UCSD-AML1 (cell line): ENCODE data around the gene CTNNA1.
A peak's percentile ranks its signal among the peaks of the same experiment; 100 is the strongest.

ENCODE experiments used
- DNase-seq: peaks from one replicate; lab custom pipeline; 2025; ENCODE audit not compliant: unreplicated experiment; lab: John Stamatoyannopoulos, UW

CTNNA1 gene

GRCh38 chr5:138962614-138963370, 209.6 kb downstream of the CTNNA1 start:
- no peak for DNase-seq

GRCh38 chr5:138963763-138964371, 210.6 kb downstream of the CTNNA1 start:
- DNase-seq = no peak

GRCh38 chr5:138964647-138965201, 211.5 kb downstream of the CTNNA1 start:
- no peak for DNase-seq

GRCh38 chr5:138965626-138966025, 212.4 kb downstream of the CTNNA1 start:
- no peak for DNase-seq

GRCh38 chr5:138966236-138966985, 213.2 kb downstream of the CTNNA1 start:
- no peak for DNase-seq

- DNase-seq = no peak
Observed at GRCh38 chr5:138967791-138968448, 214.7 kb downstream of the CTNNA1 start.

GRCh38 chr5:138968601-138969000, 215.4 kb downstream of the CTNNA1 start:
- DNase-seq = no peak

GRCh38 chr5:138969323-138970002, 216.2 kb downstream of the CTNNA1 start:
- no peak for DNase-seq

- DNase-seq = no peak
Observed at GRCh38 chr5:138972230-138972629, 219.0 kb downstream of the CTNNA1 start.

- no peak for DNase-seq
Observed at GRCh38 chr5:138972836-138973235, 219.6 kb downstream of the CTNNA1 start.

GRCh38 chr5:138974227-138975063, 221.2 kb downstream of the CTNNA1 start:
- no peak for DNase-seq

GRCh38 chr5:138975098-138975847, 222.0 kb downstream of the CTNNA1 start:
- DNase-seq = no peak

GRCh38 chr5:138978080-138978479, 224.9 kb downstream of the CTNNA1 start:
- no peak for DNase-seq

GRCh38 chr5:138978581-138978980, 225.4 kb downstream of the CTNNA1 start:
- DNase-seq = no peak

GRCh38 chr5:138979684-138980280, 226.6 kb downstream of the CTNNA1 start:
- peak; percentile 44 for DNase-seq

GRCh38 chr5:138980441-138980840, 227.2 kb downstream of the CTNNA1 start:
- DNase-seq = no peak

GRCh38 chr5:138981131-138981530, 227.9 kb downstream of the CTNNA1 start:
- no peak for DNase-seq

GRCh38 chr5:138981586-138981985, 228.4 kb downstream of the CTNNA1 start:
- no peak for DNase-seq

GRCh38 chr5:138983984-138984383, 230.8 kb downstream of the CTNNA1 start:
- DNase-seq = no peak
